ENCODE measurements around the gene TPST2.

GRCh38 chr22:26588729-26589366 lies 1.1 kb downstream of the TPST2 start:
- TF ChIP-seq CTCF (IDR thresholded peaks at IDR 0.05) (no peak), POLR2A (IDR thresholded peaks at IDR 0.05) (no peak)

All from Peyer's patch (tissue), 4 donors.